Activated T-helper 2 cell treated with anti-CD3 and anti-CD28 coated beads, Interferon-gamma antibody, Interleukin-2, Interleukin-4, amounts not matched to agents 10 μg/mL and 5 μg/mL and 100 μg/mL, durations not matched to agents 14 hours and 24 hours and 36 hours (primary cell): Measurements from ENCODE around the gene SPARC. TPM values are rescaled to one million over a fixed set of nuclear protein-coding genes. Genes with fewer than 3 reads are reported as not detected.
"Not testable (repeated sequence)": the region's sequence is repeated elsewhere in the genome, so short reads cannot be mapped to it uniquely, and the experiment has no call there.

Experiments used
- DNase-seq: peaks from one replicate; pipeline ENCODE4 v3.0.0; 2021; ENCODE audit warnings: low spot score
- H3K27ac Mint-ChIP-seq: one replicate; pipeline ENCODE4 v1.8.0; 2021; ENCODE audit warnings: mixed read lengths
- H3K27me3 Mint-ChIP-seq: one replicate; pipeline ENCODE4 v1.8.0; 2021; ENCODE audit warnings: low read depth, mixed read lengths
- H3K36me3 Mint-ChIP-seq: one replicate; pipeline ENCODE4 v1.8.0; 2021; ENCODE audit warnings: low read depth, mixed read lengths
- H3K4me1 Mint-ChIP-seq: one replicate; pipeline ENCODE4 v1.8.0; 2021; ENCODE audit warnings: low read depth, mixed read lengths
- H3K4me3 Mint-ChIP-seq: one replicate; pipeline ENCODE4 v1.8.0; 2021; ENCODE audit warnings: low read depth, mild to moderate bottlenecking, moderate library complexity, mixed read lengths
- H3K9me3 Mint-ChIP-seq: one replicate; pipeline ENCODE4 v1.8.0; 2021; ENCODE audit warnings: mixed read lengths
- intact Hi-C: fragments of 100-400 bp; cut with micrococcal nuclease; formaldehyde crosslinking; loops from one replicate; pipeline ENCODE4 v1.15.1; 2023
- total RNA-seq: library from RNA; stranded (reverse); gene quantifications from 2 replicates; pipeline ENCODE4 v1.2.3, GENCODE V29; 2022

SPARC gene
- total RNA-seq, 1 donor from 2014 or later, result 0.43 TPM

DNA sequence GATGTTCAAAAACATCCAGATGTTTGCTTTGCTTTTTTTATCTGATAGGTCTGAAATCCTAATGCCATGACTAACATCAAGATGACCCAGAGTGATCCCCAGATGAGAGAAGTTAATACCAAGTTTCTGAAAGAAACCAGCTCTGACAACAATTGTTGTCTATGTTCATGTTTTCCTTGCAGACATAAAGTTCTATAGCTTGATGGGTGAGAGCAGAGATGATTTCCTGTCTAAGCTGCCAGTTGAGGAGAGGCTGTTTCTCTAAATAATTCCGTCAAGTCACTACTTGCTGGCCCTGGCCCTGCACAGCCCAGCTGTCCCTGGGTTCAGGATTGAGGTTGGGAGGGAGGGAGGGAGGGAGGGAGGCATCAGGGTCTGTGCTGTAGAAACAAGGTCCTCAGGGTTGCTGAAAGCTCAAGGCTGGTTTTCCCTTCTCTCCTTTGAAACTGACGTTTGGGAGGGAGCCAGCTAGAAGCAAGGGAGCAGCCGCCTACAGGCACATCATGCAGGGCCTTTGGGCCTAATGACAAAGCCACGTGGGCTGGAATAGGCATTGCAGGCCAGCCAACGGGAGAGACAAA, 3.9 kb downstream of the SPARC start:
- H3K27me3 Mint-ChIP-seq, result peaks cover 31% of the 10 kb centered on the region
- no peak overlapping the region for H3K4me3 Mint-ChIP-seq
- intact Hi-C loops, result no loop called here
- H3K9me3 Mint-ChIP-seq, result no peaks in the 10 kb centered on the region
- peaks cover 7% of the 10 kb centered on the region for H3K4me1 Mint-ChIP-seq
- no peak for DNase-seq
- H3K36me3 Mint-ChIP-seq, result no peaks in the 10 kb centered on the region
- no peak overlapping the region for H3K27ac Mint-ChIP-seq

DNA sequence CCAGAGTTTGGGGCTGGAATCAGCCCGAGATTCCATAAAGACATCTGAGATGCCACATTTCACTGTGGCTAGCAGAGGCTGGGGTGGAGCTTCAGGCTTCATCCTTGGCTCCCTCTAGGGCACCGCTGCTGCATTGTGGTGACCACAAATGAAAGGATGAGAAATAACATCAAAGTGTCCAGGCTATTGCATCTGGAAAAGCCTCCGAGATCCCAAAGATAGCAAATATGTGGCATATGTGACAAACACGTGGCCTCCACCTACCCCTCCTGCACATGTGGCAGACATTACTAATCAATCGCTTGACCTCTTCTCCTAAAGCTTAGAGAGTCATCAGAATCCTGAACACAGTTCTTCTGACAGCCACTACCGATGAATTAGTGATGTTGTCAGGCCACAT, 4.5 kb downstream of the SPARC start:
- intact Hi-C loops, result no loop called here
- Mint-ChIP-seq H3K36me3 (no peaks in the 10 kb centered on the region), H3K9me3 (no peaks in the 10 kb centered on the region), H3K27me3 (peaks cover 29% of the 10 kb centered on the region), H3K4me1 (peaks cover 7% of the 10 kb centered on the region), H3K4me3 (no peak overlapping the region), H3K27ac (no peak overlapping the region)
- DNase-seq, result no peak

DNA sequence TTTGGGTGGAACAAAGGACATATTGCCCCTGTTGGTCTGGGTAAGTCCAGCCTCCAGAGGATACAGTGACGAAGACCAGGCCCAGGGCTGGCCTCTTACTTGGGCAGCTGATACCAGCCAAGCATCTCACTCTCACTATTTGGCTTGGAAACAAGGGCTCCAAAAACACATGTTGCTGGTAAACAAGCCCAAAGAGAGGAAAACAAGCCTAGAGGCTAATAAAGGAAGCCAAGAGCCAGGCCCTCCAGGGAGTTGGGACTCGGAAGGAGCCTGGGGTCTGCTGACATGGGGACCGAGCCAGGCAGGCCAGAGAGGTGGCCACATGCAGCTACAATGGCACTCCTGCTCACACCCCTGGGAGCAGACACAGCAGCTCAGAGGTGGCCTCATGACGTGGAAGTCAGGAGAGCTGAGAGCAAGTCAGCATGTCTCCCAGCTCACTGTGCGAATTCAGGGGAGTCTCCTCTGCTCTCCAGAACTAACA, 5.7 kb downstream of the SPARC start:
- H3K4me3 Mint-ChIP-seq, result no peak overlapping the region
- peaks cover 19% of the 10 kb centered on the region for H3K27me3 Mint-ChIP-seq
- H3K36me3 Mint-ChIP-seq, result no peaks in the 10 kb centered on the region
- no peaks in the 10 kb centered on the region for H3K9me3 Mint-ChIP-seq
- no peak overlapping the region for H3K27ac Mint-ChIP-seq
- intact Hi-C loops, result no loop called here
- H3K4me1 Mint-ChIP-seq, result no peaks in the 10 kb centered on the region
- DNase-seq, result no peak

GRCh38 chr5:151680156-151680505, 6.6 kb downstream of the SPARC start:
- intact Hi-C loops, H3K27ac Mint-ChIP-seq, H3K4me3 Mint-ChIP-seq, H3K4me1 Mint-ChIP-seq, H3K36me3 Mint-ChIP-seq, H3K9me3 Mint-ChIP-seq, DNase-seq: not testable (repeated sequence)
- H3K27me3 Mint-ChIP-seq, result peaks cover 12% of the 10 kb centered on the region

DNA sequence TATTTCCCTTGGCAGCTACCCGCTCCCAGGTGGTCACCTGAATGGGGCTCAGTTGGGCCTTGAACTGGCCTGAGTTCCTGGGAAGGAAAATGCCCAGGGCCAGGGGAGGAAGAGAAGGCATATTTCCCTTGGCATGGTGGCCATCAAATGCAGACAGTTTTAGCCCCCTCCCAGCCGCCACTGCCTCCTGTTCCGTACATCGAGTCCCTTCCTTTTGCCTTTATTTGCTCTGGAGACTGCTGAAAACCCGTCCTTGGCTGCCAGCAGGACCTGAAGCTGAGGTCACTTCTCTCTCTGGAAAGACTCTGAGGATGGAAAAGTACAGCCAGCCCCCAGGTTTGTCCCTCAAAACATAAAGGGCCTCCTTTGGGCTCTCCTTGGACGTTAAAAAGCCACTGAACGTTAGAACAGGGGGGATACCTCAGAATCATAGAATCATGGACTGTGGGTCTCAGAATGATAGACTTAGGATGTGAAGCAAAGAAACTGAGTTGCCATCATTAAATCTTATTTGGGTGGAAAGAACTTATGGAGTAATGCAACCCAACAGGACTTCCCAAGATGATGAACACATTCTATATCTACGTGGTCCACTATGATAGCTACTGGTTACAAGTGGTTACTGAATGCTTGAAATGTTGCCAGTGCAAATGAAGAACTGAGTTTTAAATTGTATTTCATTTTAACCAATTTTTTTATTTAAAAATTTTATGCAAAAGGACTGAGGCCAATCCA, 7.1 kb downstream of the SPARC start:
- H3K27ac Mint-ChIP-seq, result no peak overlapping the region
- H3K27me3 Mint-ChIP-seq, result peaks cover 7% of the 10 kb centered on the region
- H3K4me1 Mint-ChIP-seq, result peaks cover 3% of the 10 kb centered on the region
- DNase-seq, result no peak
- H3K4me3 Mint-ChIP-seq, result no peak overlapping the region
- H3K36me3 Mint-ChIP-seq, result no peaks in the 10 kb centered on the region
- H3K9me3 Mint-ChIP-seq, result no peaks in the 10 kb centered on the region
- intact Hi-C loops, result no loop called here

DNA sequence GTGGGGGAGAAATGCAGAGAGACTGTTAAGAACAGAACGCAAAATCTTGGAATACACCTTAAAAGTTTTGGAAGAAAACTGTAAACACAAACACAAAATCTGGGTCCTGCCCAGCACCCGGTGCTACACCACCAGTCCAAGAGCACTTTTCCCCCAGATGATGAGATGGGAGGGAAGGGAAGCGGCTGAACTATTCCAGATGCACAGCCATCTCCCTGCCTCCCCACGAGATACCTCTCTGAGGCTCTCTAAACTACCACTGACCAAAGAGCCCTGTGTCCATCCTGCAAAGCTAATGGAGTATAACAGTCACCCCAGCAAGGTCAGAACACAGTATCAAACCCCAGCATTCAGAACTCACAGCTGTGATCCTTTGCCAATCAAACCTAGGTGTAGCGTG, 8.0 kb downstream of the SPARC start:
- H3K27ac Mint-ChIP-seq, result no peak overlapping the region
- intact Hi-C loops, result no loop called here
- no peak overlapping the region for H3K4me3 Mint-ChIP-seq
- no peaks in the 10 kb centered on the region for H3K9me3 Mint-ChIP-seq
- no peaks in the 10 kb centered on the region for H3K36me3 Mint-ChIP-seq
- peaks cover 3% of the 10 kb centered on the region for H3K4me1 Mint-ChIP-seq
- H3K27me3 Mint-ChIP-seq, result peaks cover 6% of the 10 kb centered on the region
- no peak for DNase-seq

DNA sequence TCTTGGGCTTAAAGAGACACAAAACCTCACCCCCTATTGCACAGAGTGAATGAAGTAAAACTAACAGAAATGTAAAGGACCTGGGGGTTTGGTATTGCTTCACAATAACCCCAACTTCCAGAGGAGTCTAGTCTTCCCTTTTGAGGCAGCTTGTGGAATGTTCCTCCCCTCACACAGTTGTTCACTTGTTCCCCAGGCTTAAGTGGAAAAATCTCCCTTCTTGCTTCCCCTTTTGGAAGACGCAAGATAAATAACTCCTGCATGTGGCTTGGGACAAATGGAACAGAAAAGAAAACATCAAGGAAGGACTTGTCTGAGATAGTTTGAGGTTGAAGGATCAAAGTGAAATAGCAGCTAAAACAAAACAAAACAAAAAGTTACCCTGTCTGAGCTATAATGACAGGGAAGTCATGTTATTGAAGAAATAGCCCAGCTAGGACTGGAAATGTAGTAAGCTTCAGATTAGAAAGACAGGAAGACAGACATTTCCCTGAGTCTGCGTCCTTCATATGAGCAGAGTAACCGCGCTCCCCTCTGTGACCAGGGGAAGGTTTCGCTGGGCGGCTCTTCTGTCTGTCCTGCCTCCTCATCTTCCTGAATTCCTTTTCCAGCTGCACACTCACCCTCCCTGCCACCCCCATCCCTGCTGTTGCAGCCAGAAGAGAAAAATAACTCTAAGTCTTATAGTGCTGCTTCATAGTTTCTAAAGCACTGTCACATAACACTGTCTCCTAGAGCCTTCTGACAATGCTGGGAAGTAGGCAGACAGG, 8.8 kb downstream of the SPARC start:
- Mint-ChIP-seq H3K4me1 (peaks cover 3% of the 10 kb centered on the region), H3K9me3 (no peaks in the 10 kb centered on the region), H3K4me3 (no peak overlapping the region), H3K27me3 (peaks cover 5% of the 10 kb centered on the region), H3K27ac (no peak overlapping the region), H3K36me3 (no peaks in the 10 kb centered on the region)
- DNase-seq, result no peak
- intact Hi-C loops, result no loop called here

DNA sequence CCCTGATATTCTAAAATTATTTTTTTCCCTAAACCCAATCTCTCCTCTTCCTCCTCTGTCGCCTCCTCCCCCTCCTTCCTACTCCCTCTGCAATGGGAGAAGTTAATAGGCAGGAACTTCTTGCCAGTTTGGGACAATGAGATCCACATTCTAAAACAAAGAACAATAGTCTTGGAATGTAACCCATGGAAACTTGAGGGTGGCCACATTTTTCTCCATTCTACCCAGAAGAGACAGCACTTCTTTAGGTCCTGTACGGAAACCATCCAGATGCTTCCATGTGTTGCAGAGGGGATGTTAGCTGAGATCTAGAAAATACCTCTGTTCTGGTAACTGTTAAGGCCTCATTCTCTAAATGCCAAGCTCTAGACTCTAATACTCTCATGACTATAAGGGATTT, 10.0 kb downstream of the SPARC start:
- Mint-ChIP-seq H3K4me1 (peaks cover 3% of the 10 kb centered on the region), H3K9me3 (no peaks in the 10 kb centered on the region), H3K36me3 (no peaks in the 10 kb centered on the region), H3K27ac (no peak overlapping the region), H3K4me3 (no peak overlapping the region), H3K27me3 (peaks cover 5% of the 10 kb centered on the region)
- DNase-seq, result no peak
- intact Hi-C loops, result no loop called here

DNA sequence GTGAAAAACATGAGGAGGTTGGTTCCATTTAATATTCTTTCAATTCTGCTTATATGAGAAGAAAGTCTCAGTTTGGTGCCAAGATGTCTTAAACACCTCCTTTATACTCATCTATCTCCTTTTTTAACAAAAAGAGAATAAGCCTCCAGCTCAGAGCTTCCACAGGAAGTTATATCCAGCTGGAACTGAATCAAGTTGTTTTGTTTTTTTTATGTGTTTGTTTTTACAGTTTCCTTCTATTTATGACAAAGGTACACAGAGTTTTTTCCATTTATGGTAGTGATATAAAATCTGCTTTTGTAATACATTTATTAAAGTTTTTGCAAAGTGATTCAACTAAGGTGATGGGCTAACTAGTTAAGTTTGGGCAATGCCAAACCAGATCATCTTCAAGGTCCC, 10.4 kb downstream of the SPARC start:
- Mint-ChIP-seq H3K27me3 (peaks cover 5% of the 10 kb centered on the region), H3K27ac (no peak overlapping the region), H3K4me3 (no peak overlapping the region), H3K9me3 (no peaks in the 10 kb centered on the region), H3K36me3 (no peaks in the 10 kb centered on the region), H3K4me1 (peaks cover 3% of the 10 kb centered on the region)
- intact Hi-C loops, result no loop called here
- no peak for DNase-seq

DNA sequence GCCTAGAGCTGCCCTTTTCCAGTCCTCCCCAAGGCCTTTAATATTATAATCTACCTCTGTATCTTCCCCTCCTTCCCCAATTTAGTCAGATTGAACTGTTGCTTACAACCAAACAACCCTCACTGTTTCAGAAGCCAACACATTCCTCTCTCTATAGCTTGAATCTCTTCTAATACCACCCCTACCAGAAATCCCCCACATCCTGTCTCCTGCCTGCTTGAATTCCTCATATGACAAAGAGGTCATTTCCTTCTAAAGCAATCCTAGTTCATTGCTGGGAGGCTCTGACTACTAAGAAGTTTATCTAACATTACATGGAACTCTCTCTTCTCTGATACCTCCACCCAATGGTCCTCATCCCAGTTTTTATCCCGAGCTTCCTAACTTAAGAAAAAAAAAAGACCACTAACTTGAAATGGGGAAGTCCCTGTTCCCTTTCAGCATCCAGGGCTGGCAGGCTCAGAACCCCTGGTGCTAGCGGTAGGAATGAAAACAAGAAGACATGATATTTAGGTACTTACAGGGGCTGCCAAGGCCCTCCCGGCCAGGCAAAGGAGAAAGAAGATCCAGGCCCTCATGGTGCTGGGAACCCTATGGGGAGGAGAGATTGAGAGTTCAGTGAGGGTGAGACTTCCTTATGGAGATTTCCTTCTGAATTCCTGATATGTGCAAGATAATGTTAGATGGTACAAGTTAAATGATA, 11.0 kb downstream of the SPARC start:
- H3K36me3 Mint-ChIP-seq, result no peaks in the 10 kb centered on the region
- no peak for DNase-seq

DNA sequence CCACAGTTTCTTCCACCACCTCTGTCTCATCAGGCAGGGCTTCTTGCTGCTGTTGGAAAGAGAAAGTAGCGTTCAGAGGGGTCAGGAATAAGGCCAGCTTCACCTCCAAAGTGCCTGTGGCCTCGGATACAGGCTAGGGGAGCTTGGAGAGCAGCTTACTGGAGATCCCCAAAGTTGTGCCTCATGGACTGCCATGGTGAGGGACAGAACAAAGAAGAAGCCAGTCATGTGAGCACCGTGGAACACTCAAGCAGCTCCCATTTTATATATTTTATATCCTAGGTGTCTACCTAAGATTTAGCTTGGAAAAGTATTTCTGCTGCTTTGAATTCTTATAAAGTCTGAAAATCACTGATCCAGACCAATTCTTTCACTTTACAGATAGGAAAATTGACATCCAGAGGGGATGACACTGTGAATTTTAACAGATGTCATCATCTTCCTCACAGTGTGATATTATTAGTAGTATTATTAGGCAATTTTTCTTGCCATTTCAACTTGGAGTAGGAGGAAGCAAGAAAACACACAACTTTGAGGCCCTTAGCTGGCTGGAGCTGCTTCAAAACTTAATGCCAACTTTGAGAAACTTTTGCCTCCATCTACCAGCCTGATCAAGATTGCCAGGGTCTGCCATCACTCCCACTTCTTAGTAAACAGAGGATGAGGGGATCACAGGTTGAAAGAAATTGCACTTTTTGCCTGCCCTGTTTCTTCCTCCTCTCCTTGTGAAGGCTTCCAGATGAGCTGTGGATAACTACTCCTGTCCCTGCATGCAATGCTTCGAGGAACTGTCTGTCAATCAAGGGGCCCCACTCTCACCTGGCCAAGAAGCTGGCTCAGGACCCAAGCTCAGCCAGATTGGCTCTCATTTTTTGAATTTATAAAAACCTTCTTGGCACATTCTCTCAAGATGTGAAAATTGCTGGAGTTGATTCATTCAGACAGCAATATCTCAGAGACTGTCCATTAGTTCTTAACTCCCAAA, 11.8 kb downstream of the SPARC start:
- peaks cover 3% of the 10 kb centered on the region for H3K4me1 Mint-ChIP-seq

More for the DNA sequence above, 11.0 kb downstream of the SPARC start:
- Mint-ChIP-seq H3K27ac (no peak overlapping the region), H3K4me3 (no peak overlapping the region), H3K9me3 (no peaks in the 10 kb centered on the region), H3K4me1 (peaks cover 3% of the 10 kb centered on the region), H3K27me3 (peaks cover 6% of the 10 kb centered on the region)
- intact Hi-C loops, result no loop called here

GRCh38 chr5:151673421-151673820, 13.3 kb downstream of the SPARC start:
- Mint-ChIP-seq H3K4me3 (no peak overlapping the region), H3K27ac (no peak overlapping the region), H3K36me3 (no peaks in the 10 kb centered on the region), H3K27me3 (peaks cover 9% of the 10 kb centered on the region), H3K4me1 (peaks cover 3% of the 10 kb centered on the region), H3K9me3 (no peaks in the 10 kb centered on the region)
- intact Hi-C loops, result no loop called here
- no peak for DNase-seq

More for the DNA sequence above, 11.8 kb downstream of the SPARC start:
- Mint-ChIP-seq H3K9me3 (no peaks in the 10 kb centered on the region), H3K27ac (no peak overlapping the region), H3K4me3 (no peak overlapping the region), H3K36me3 (no peaks in the 10 kb centered on the region), H3K27me3 (peaks cover 11% of the 10 kb centered on the region)
- intact Hi-C loops, result no loop called here
- no peak for DNase-seq
